HG02571 (cell line): Measurements from ENCODE around the gene MAPK11.

ENCODE experiments used
- ATAC-seq: cut with Tn5 transposase; IDR thresholded peaks from one replicate; pipeline ENCODE4 v1.9.1; 2021; ENCODE audit warnings: mild to moderate bottlenecking, moderate library complexity; ENCODE audit not compliant: unreplicated experiment

MAPK11 gene

DNA sequence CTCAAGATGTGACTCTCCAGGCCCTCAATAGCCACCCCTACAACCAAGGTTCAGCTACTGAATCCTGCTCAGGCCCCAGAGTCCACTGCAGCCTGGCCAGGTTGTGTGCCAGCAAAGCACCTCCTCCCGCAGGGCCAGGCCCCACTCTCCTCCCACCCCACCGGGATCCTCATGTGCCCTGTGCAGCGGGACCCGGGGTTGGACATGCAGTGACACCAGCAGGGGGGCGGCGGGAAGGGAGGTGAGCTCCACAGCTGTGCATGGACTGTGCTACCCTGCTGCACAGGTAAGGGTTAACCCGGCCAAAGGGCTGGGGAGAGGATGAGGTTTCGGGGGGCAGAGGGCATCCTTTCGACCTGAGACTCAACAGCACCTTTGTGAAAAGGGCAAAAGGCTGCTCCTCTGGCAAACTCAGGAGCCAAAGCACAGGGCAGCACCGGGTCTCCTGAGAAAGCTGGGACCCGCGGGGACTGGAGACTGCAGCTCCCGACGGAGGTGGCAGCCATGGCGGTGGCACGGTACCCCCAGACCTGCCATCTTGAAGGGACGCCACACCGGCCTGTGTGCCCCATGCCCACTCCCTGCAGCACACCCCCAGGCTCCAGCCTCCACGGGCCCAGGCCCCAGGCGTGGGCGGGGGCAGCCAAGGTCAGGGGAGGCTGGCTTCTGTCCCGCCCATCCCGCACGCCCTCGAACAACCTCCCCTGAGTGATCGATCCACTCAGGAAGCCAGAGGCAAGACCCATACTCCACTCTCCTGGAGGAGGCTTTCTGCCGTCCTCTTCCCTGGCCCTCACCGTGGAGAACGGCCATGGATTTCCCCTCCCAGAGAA, 26.7 kb upstream of the MAPK11 start:
- ATAC-seq = no peak

DNA sequence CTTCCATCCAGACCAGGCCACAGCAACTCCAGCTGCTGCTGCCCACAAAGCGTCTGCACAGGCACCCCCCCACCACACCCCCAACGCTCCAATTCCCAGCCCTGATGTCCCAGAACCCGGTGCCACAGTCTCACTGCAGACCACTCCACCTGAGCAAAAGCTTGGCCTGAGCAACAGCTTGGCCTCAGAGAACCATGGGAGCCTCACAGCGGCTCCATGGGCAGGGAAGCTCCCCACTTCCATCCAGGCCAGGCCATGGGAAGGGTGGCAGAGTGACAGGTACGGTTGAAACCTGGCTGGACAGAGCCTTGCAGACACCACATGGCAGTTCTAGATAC, 24.1 kb upstream of the MAPK11 start:
- ATAC-seq = no peak

DNA sequence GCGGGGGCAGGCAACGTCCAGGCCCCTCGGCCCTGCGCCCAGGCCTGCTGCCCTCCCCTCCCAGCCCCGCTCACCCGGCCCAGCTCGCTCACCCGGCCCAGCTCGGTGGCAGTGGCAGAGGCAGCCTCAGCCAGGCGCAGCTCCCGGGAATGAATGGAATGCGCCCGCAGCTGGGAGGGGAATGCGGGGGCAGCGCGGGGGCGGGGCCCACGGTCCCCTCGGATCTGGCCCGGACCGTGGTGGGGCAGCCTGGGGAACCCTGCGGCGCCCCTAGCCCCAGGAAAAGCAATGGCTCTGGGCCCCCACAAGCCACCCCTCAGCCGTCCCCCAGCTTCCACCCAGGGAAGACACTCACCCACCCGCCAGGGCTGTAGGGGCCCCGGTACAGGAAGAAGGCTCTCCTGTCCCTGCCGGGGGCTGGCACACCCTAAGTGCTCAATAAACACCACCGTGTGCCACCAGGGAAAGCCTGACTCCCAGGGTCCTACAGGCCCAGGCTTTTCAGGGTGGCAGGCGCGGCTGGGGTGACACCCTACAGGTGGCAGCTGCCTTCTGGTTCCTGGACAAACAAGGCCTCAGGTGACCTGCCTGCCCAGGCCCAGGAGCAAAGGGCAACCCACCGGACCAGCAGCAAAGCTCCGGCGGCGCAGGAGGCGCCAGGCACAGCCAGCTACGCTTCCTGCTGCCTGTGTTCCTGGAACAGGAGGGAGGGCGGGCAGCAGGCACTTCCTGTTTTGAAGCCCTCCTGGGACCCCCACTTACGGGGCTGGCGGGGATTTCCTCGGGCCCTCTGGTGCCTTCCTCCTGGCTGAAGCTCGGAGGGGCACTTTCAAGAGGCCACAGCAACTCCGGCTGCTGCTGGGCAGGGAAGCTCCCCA, 23.5 kb upstream of the MAPK11 start:
- ATAC-seq = no peak

DNA sequence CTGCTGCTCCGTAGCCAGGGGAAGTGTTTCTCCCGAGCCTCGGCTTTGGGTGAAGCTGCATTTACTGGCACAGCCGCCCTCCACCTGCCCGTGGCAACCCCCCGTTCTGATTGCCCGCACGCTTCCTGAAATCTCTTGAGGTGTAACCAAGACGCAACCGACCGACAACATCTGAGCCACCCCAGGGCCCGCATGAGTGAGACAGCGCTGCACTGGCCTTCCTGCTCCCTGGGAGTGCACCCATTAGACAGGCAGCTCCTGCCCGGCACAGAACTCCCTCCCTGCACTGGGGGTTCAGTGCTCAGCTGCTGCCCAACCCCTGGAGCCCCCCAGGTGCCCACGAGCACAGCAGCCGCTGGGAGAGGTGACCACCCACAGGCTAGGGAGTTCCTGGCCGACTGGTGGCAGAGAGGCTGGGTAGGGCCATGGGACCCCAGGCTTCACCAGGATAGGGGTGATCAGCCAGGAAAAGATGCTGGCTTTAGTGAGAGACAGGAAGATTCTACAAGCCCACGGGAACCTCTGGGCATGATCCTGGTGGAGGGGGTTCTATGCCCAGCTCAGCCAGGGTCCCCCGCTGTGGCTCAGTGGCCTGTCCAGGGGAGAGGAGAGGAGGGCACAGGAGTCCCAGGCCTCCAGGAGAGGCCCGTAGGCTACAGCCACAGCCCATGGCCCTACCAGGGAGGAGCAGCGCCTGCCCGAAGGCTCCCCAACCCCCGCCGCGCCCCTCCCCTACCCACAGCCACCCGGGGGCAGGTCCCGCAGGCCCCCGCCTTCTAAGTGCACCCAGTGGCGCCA, 22.7 kb upstream of the MAPK11 start:
- ATAC-seq = no peak

DNA sequence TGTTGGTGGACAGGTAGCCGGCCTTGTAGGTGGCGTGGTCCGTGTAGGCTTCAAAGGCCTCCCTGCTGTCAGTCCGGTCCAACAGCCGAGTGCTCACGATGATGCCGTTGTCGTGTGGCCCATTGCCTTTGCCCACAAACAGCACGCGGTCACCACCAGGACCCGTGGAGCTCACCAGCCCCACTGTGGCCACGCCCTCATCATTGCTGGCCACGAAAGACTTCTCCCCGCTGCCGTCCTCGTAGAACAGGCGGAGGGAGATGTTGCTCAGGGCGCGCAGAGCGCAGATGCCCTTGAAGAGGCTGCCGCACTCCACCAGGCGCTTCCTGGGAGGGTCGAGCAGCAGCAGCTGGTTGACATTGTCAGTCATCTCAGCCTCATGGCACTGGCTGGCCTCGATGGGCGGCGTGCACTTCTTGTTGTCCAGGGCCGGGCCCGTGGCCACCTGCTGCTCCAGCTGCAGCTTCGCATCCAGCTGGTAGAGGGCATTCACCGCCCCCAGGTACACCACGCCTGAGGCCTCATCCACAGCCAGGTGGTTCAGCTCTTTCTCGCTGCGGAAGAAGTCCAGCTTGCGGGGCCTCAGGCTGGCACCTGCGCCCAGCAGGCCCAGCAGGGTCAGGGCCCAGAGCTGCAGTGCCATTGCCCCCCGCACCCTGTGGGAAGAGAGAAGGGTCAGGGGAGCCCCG, 19.9 kb upstream of the MAPK11 start:
- ATAC-seq = no peak

DNA sequence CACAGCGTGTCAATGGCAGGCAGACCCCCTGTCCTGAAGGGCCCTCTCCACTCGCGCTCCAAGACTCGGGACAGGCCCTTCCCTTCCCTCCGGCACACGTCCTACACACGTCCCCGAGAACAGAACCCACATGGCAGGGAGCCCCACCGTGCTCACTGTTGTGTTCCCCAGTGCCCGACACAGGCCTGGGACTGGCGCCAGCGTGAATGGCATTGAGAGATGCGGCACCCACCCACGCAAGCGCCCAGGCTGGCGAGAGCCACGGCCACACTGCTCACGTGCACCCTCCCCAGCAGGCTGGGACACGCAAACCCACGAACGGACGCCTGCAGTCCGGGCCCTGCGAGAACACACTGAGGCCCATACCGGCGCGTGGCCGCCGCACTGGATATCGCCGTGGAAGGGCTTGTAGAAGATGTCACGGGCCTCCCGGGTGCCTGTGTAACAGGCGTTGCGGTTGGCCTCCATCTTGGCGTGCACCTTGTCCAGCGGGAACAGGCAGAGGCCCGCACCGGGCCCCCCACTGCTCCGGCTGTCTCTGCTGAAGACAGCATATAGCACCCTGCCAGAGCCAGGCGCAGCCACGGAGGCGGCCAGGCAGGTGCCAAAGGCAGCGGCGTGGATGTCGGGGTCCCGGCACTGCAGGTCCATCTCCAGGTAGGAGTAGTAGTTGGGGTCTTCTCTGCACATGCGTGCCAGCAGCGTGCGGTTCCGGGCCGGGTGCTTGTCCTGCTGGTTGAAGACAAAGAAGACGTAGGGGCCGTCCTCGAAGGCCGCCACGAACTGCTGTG, 19.2 kb upstream of the MAPK11 start:
- no peak for ATAC-seq

DNA sequence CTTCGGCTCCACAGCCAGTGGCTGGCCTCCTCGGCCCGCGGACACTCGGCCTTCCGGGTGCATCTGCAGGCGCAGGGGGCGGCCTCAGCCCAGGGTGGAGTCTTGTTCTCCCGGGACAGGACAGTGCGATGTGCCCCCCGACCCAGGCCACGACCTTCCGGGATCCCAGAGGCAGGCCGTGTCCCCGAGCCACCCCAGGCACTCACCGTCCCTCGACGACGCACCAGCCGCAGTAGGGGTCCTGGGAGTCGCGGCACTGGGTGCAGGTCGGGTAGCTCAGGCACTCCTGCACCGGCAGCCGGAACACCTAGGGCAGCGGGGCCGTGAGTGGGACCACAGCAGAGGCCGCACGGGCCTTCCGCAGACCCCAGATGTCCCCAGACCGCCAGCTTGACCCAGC, 17.6 kb upstream of the MAPK11 start:
- ATAC-seq = no peak

DNA sequence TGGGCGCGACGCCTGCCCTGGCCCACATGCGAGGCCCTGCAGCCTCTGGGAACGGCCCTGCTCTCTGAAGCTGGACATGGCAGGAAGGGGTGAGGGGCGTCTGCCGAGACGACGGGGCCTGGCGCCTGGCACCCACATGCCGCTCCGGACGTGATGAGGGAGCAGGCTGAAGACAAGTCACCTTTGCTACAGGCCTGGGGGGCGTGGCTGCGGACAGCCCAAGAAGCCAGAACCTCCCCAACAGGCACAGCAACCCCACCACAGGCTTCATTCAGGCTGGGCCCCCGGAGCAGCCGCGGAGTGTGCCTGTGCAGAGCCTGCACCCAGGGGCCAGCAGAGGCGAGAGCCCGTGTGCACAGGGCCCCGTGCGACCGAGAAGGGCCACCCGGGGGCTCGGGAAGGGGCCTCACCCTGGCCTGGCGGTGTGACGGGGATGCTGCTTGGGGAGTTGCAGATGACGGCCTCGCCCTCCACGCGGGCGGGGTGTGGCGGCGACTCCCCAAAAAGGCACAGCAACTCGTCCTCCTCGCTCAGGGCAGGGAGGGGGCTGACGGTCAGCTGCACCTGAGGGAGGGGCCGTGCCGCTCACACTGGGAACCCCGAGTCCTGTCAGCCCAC, 16.6 kb upstream of the MAPK11 start:
- no peak for ATAC-seq

DNA sequence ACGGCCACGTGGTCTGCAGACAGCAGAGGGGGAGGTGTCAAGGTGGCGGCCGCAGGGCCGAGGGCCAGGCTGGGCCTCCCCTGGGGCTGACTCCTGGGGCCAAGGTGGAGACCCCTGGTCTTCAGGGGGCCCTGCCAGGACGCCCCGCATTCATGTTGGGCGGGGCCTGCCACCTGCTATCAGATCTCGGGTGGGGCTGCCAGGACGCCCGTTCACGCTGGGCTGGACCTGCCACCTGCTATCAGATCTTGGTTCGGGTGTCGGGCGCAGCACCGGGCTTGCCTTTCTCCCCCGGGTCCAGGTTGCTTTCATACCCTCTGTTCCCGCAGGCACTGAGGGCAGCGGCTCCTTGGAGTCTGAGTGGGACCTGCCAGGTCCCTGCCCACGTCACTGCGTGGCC, 16.1 kb upstream of the MAPK11 start:
- ATAC-seq = no peak

DNA sequence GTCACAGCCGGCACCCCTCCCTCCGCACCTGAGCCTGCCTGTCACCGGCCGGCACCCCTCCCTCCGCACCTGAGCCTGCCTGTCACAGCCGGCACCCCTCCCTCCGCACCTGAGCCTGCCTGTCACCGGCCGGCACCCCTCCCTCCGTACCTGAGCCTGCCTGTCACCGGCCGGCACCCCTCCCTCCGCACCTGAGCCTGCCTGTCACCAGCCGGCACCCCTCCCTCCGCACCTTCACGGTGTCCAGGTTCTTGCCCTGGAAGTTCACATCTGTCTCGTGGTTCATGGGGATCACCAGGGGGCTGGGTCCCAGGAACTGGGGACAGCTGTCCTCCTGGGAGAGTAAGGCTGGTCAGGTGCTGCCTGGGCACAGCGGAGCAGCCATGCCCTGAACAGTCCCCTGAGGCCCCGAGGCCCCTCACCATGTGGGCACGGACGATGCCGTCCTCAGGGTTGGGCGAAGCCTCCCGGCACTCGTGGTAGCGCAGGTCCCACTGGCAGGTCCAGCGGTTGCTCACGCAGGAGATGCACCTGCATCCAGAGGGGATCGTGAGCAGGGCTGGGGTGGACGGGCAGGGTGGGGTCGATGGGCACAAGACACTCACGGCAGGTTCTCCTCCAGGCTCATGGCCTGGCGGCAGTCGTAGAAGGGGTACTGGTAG, 15.5 kb upstream of the MAPK11 start:
- ATAC-seq = no peak

DNA sequence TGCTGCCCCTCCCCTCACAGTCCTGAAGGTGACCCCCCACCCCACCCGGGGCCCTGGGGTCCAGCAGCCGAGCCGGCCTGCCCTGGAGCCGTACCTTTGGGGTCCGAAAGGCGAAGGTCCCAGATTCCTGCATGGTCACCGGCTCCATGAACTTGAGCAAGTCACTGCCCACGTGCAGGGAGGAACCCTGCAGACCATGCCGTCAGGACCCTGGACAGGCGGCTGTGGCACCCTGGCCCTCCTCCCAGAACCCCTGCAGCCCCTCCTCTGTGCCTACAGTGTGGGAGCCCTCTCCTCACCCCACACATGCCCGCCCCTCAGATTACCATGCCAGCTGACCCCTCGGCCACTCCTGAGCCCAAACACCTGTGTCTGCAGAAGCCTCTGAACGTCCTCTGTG, 14.3 kb upstream of the MAPK11 start:
- no peak for ATAC-seq

DNA sequence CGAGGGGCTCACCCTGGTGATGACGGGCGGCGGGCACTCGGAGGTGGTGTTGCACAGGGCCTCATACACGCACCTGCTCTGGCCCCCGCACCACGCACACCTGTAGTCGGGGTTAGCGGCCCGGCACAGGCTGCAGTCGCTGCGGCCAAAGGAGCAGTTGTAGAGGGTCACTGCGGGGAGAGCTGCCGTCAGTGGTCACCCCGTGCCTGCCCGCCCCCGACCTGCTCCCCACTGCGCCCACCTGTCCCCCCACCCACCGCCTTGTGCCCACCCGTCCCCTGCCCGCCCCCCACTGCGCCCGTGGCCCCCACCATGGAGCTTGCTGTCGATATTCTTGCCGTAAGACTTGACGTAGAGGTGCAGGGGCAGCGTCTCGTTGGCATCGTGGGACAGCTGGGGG, 13.6 kb upstream of the MAPK11 start:
- no peak for ATAC-seq

DNA sequence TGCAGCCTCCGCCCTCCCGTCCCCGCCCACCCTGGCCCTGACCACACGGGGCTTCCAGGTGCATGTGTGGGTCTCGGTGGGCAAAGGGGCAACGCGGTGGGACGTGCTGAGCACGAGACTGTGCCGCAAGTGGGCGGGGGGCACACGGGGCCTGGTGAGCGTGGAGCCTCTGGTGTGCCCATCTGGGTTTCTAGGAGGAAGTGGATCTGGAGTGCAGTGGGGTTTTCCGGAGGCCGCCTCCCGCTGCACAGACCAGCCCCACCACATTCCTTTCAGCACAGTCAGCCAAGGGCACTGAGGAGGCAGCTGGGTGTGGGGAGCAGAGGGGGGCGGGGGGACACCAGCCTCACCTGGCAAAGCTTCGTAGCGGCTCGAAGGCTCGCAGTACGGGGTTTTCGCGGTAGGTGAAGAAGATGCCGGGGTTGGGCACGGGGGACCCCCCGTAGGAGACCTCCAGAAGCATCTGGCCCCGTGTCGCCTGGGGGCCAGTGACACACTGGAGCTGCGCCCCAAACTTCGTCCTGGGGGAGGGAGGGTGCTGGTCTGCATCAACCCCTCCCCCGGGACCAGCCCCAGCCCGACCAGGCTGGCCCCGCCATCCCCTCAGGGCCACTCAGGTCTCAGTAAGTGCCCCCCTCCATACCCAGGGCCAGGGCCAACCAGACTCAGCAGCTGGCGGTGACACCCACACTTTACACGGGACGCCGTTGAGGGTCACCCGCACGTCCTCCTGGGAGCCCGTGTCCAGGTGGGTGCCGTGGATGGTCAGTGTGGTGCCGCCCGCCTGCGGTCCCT, 12.4 kb upstream of the MAPK11 start:
- ATAC-seq = no peak

DNA sequence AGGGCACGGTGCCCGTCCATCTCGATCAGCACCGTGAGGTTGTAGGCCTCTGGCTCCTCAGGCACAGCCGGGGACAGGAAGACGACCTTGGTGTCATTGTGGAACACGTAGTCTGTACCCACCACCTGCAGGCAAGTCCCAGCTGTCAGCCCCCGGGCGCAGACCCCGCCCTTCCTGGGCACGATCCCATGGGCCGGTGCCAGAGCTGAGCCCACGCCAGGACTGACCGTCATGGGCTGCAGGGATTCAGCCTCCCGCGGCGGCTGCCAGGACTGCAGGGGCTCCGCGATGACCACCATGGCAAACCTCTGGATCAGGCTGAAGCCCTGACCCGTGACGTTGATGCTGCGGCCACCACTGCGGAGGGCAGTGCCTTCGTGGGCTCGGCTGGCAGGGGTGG, 11.8 kb upstream of the MAPK11 start:
- ATAC-seq = no peak

DNA sequence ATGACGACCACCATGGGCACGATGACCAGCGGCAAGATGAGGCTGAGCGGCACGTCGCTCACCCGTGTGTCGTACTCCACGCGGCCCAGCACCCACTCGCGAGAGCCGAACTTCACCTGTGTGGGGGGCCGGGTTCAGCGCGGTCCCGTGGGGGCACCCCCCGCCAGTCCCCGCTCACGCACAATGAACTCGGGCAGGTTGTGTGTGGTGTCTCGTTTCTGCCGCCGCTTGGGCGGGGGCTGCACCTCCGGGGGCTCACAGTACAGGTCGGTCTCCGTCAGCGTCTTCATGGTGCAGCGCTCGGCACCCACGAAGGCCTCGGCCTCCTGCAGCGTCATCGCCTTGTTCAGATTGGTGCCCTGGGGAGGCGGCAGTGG, 11.2 kb upstream of the MAPK11 start:
- no peak for ATAC-seq

DNA sequence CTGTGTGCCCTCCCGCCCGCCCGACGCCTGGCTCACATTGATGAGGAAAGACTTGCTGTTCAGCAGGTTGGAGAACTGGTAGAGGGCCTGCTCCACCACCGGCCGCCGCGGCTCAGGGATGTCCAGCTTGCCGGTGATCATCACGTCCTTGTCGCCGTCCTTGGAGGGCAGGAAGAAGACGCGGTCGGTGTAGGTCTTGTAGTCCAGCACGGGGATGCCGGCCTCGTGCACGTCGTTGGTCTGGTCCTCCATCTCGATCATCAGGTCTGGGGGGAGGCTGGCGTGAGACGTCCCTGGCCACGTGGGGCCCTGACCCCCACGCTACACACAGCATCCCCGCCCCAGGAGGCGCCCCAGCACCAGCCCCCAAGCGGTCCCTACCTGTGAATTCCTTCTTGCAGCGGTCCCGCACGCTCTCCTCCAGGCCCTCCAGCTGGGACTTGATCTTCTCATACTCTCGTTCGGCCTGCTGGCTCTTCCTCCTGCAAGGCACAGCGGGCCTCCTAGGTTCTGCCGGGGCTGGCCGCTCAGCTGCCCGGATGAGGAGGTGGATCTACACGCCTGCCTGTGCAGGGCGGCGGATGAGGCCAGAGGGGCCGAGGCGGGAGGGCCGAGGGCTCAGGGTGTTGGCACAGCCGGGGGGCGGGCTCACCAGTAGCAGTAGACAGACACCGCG, 10.7 kb upstream of the MAPK11 start:
- ATAC-seq = no peak

DNA sequence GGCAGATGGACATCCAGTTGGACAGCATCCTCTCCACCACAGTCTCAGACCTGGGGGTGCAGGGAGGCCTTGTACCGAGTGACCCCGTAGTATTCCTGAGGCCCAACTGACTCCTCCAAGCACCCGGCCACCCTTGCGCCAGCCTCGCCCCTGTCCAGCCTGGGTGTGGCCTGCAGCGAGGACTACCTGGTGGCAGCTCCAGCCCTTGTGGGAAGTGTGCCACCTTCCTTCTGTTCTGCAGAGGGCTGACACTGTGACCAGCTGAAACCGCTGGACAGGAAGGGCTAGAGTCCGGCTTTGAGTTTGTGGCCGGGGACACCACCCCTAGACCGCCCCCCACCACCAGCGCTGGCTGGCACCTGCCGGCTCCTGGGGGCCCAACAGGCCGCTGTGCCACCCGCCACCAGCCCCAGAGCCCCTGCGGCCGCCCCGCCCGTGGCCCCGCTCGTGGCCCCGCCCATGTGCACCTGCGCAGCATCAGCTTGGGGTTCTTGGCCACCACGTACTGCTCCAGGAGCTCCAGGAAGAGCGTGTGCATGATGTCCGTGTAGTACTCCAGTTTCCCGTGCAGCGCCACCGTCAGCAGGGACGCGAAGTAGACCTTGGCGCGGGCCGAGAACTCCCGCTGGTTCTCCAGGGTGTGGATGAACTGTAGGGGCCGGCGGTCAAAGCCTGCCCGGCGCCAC, 10.0 kb upstream of the MAPK11 start:
- no peak for ATAC-seq
